HG03097 (cell line): ENCODE data around the gene NCBP2.

ENCODE experiments used
- ATAC-seq: cut with Tn5 transposase; IDR thresholded peaks from one replicate; pipeline ENCODE4 v1.9.1; 2021; ENCODE audit not compliant: unreplicated experiment, low FRiP score

NCBP2 gene

DNA sequence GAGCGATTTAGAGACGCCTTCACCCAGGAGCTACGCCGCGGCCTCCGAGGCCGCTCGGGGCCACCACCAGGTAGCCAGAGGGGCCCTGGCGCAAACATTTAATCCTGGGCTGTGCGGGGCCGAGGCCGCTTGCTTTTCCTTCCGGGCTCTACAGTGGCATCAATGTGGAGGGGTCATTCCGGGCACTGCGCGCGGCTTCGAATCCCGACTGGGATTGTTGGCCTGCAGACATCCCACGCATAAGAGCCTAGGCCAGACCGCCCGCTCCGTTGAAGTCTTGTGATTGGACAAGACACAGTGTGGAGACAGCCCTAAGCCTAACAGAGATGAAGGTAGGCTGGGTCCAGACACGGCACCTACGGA, 568 bp upstream of the NCBP2 start:
- ATAC-seq = no peak

DNA sequence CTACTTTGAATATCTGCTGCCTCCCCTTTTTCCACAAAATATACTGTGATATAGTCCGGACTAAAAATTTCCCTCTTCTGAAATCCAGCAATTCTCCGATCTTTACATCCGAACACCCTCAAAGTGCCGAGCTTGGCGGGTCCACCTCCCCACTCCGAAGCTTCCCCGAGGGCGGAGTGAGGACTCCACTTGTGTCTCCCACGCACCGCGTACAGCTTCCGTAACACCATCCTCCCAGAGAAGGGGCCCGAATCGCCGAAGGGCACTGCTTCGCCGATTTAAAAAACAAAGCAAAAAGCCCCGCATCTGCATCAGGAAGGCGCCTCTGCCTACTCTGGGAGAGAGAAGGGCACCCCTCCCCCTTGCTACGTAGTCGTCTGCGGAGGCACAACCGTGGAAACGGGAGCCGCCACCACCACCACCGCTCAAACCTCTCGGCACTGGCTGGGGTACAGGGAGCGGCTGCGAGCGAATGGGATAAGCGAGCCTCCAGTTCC, 551 bp downstream of the NCBP2 start:
- ATAC-seq = peak; percentile 21

DNA sequence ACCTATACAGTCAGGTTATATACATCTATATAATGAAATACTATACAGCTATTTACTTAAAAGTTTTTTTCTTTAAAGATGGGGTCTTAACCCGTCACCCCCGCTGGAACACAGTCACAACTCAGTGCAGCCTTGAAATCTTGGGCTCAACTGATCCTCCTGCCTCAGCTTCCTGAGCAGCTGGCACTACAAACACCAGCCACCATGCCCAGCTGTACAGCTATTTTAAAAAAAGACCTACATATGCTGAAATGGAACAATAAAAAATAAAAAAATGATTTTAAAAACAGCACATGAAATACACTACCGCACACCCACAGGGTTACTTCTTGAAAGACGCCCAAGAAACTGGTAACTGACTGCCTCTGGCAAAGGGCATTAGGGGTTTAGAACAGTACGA, 3.8 kb downstream of the NCBP2 start:
- no peak for ATAC-seq

DNA sequence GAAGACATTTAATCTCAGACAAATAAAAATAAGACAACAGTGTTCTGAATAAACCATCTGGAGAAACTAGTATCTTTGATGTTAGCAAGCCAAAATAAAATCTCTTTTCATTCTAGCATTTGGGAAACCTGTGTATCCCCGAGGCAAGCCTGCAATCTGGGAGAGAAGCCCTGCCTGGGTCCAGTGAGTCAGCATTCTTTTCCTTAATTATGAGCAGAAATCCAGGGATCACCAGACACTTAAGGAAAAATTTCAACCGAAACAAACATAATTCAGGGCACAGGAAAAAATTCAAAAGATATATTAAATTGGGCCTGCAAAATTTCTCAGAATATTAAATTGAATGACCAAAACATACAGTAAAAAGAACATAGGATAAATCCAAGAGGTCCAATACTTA, 4.2 kb downstream of the NCBP2 start:
- no peak for ATAC-seq

DNA sequence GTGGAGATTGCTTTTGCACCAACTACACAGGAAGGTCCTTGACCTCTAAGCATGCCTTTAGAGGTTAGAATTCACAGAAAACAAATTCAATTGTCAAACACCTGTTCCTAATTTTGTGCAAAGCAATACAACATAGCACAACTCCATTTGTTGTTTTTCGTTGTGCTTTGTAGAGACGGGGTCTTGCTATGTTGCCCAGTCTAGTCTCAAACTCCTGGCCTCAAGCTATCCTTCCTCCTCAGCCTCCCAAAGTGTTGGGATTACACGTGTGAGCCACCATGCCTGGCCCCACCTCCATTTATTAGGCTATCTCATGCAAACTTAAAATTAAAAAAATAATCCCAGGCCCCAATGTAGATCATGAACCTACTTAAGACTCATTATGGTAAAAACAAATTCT, 6.0 kb downstream of the NCBP2 start:
- no peak for ATAC-seq

DNA sequence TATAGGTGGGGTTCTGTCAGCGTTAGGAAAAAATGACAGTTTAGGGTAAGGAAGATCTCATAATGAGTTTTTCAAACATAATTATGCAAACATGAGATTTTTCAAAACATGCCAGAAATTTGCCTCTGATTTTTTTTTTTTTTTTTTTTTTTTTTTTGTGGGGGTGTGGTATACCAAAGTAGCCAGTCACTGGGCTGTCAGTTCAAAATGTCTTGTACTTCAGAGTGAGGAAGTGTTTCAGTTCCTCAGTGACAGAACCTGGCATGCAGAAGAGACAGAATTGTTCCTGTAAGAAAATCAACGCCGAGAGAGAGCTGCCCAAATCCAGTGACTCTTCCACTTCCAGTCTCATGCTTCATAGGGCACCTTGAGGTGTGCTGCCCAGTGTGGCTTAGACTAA, 9.7 kb downstream of the NCBP2 start:
- no peak for ATAC-seq

DNA sequence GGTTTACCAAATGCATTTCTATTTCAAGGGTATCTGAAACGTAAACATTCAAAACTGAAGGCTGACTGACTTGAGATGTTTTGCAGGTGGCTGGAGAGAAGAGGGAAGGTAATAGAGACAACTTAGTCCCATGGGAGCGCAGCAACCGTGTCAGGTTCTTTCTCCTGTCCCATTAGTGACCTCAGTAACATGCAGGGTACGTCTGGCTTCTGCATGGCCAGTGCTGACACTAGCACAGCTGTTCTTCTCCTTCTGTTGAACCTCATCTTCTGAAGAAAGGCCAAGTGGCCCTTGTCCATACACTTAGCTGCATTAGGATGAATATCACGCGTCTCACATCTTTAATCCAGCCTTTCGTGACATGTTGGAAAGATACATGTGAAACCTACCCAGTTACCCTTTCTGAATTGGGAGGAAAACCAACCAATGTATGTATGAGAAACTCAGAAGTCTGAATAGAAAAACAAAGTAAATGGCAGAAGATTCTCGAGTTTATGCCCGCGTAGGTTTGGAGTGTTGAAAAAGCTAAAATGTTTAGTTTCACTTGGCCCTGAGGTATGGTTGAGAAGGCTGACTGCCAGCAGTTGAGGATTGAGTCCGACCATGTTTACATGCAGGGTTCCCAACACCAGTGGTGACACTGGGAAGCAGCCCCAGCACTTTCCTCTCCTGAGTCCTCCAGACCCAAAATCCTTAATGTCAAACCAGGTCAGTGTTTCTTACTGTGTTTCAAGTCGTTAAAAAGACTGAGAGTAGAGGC, 10.3 kb downstream of the NCBP2 start:
- ATAC-seq = no peak

DNA sequence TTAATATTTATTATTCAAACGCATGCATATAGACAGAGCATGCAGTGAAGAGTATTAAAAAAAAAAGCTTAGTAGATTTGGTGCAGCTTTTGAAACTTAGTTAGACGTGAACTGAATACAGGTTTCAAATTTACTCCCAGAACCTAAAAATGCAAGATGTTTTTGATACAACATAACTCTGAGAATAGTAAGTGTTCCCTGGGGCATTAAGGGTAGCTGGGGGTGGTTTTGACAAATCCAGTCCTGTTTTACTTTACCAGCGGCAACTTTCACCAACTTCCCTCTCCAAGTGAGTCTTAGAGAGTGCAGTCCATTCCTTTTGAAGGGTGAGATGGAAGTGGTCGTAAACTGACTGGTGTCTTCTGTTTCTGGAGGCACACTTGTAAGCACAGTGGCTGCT, 11.2 kb downstream of the NCBP2 start:
- no peak for ATAC-seq

DNA sequence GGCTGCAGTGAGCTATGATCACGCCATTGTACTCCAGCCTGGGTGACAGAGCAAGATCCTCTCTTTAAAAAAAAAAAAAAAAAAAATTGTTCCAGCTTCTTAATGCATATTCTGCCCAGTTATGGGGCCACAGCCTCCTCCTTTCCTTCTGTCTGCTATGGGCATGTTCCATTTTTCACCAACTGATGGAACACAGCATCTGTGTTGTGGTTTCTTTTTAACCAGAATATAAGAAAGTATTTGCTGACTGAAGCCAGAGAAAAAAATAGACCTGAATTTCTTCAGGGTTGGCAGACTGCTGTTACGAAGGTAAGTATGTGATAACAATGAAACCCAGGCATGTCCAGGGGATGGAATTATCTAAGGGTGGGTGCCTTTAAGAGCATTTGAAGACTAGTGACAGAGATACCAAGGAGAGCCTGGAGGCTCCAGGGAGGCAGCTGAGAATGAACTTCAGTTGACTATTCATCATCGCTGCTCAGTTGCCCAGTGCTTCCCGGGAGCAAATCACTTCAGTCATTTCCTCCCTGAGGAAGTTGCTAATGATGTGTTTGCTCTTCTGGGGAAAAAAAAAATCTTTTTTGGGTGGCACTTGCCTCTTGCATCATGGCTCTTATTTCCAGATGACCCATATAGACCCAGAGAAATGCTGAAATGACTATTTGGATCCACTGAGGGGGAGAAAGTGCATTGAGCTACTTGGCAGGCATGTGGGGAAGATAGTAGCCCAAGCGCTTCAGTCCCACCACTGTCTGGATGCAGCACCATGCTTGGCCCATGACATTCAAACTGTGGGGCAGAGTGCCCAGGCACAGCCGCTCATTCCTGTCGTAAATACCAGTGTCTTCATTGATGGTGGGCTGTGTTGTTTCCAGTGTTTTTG, 14.5 kb downstream of the NCBP2 start:
- ATAC-seq = no peak

DNA sequence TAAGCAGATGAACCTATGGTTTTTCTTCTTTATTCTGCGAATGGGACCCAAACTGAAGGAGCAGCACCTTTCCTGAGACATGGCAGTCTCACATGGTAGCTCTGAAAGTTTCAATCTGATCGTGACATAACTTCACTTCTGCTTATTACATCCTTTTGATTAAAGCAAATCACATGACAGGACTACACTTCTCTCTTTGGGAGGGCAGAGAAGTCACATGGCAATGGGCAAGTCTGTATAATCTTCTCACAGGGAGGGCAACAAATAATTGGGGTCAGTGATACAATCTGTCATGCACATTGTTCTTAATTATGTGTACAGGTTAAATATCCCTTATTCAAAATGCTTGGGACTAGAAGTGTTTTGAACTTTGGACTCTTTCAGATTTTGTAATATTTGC, 21.6 kb downstream of the NCBP2 start:
- no peak for ATAC-seq

DNA sequence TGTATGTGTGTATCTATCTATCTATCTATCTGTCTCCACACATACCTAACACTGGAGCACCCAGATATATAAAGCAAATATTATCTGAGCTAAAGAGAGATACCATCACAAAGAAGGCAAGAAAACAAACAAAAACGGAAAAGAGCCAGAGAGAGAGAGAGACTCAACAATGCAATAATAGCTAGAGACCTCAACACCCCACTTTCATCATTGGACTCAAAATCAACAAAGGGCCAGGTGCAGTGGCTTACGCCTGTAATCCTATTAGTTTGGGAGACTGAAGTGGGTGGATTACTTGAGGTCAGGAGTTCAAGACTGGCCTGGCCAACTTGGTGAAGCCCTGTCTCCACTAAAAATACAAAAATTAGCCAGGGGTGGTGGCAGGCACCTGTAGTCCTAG, 23.4 kb downstream of the NCBP2 start:
- no peak for ATAC-seq

DNA sequence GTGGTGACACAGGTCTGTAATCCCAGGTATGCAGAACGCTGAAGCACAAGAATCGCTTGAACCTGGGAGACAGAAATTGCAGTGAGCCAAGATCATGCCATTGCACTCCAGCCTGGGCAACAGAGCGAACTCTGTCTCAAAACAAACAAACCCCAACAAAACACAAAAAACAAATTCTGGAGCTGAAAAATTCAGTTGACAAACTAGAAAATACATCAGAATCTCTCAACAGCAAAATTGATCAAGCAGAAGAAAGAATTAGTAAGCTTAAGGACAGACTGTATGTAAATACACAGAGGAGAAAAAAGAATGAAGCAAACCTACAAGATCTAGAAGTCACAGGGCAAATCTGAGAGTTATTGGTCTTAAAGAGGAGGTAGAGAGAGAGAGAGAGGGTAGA, 25.3 kb downstream of the NCBP2 start:
- no peak for ATAC-seq

DNA sequence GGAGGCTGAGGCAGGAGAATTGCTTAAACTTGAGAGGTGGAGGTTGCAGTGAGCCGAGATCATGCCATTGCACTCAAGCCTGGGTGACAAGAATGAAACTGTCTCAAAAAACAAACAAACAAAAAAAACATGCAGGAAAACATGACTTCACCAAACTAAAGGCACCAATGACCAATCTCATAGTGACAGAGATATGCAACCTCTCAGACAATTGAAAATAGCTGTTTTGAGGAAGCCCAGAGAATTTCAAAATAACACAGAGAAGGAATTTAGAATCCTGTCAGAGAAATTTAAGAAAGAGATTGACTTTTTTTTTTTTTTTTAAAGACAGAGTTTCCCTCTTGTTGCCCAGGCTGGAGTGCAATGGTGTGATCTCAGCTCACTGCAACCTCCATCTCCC, 26.1 kb downstream of the NCBP2 start:
- no peak for ATAC-seq

DNA sequence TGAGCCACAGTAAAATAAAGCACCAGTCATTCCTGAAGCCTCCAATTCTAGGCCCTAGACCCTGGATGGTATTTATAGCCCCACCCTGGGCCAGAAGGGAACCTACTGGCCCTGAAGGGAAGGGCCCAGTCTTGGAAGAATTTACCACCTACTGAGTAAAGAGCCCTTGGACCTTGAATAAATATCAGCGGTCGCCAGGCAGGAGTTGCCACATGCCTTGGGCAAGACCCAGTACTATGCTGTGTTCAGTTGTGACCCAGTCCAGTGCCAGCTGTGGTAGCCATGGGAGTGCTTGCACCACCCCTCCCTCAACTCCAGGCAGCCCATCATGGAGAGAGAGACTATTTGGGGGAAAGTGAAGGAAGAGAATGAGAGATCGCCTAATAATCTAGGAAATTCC, 27.0 kb downstream of the NCBP2 start:
- ATAC-seq = no peak

DNA sequence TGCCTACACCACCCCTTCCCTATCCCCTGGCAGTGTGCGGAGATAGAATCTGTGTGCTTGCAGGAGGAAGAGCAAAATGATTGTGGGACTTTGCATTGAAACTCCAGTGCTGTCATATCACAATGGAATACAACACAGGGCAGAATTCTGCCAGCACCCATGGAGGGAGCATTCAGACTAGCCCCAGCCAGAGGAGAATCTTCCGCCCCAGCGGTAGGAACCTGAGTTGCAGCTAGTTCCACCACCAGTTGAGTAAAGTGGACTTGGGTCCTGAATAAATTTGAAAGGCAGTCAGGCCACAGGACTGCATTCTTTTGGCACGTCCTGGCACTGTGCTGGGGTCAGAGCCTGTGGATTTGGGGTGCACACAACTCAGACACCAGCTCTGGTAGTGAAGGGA, 27.5 kb downstream of the NCBP2 start:
- no peak for ATAC-seq

DNA sequence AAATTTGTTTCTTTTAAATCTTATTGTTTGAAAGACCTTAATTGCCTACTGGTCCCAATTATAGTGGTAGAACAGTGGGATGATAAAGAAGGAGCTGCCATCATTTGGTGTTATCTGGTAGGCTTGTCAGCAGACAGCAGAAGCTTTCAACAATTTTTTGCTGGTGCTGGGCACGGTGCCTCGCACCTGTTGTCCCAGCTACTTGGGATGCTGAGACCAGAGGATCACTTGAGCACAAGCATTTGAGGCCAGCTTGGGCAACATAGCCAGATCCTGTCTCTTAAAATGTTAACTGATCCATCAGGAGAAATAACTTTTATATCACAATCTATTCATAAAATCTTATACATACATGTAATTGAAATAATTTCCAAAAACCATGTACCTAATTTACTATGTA, 38.6 kb downstream of the NCBP2 start:
- no peak for ATAC-seq

DNA sequence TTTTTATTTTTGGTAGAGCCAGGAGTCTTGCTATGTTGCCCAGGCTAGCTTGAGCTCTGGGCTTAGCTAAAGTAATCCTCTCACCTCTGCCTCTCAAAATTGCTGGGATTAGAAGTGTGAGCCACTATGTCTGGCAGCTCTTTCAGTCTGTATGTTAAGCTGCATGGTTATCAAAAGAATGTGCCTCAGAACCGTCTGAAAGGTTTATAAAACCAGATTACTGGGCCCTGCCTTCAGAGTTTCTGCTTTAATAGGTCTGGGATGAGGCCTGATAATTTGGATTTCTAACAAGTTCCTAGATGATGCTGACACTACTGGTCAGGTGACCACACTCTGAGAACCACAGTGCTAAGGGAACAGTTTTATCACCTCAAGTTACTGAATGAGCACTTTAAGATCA, 40.0 kb downstream of the NCBP2 start:
- ATAC-seq = no peak

DNA sequence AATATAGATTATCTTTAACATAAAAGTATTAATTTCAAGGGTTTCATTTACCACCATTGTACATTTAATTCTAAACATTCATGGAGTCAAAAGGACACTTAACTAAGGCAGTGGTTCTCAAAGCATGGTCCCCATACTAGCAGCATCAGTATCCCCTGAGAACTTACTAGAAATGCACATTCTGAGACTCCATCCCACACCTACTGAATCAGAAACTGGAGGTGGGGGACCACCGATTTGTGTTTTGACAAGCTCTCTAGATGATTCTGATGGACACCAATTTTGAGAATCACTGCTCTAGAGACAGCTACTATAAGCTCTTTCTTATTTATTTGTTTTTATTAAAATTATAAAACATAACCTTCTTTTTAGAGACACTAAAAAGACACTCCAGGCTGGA, 40.6 kb downstream of the NCBP2 start:
- ATAC-seq = no peak

DNA sequence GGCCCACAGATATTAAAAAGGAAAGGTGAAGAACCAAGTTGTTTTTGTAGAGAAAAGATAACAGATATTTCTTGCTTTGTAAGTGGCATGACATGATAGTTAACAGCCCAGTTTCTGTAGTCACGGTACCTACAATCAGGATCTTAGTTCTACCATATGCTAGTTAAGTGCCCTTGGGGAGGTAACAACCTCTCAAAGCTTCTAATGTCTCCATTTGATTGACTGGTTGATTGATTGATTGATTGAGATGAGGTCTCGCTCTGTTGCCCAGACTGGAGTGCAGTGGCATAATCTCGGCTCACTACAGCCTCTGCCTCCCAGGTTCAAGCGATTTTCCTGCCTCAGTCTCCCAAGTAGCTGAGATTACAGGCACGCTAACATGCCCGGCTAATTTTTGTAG, 46.1 kb downstream of the NCBP2 start:
- ATAC-seq = no peak

DNA sequence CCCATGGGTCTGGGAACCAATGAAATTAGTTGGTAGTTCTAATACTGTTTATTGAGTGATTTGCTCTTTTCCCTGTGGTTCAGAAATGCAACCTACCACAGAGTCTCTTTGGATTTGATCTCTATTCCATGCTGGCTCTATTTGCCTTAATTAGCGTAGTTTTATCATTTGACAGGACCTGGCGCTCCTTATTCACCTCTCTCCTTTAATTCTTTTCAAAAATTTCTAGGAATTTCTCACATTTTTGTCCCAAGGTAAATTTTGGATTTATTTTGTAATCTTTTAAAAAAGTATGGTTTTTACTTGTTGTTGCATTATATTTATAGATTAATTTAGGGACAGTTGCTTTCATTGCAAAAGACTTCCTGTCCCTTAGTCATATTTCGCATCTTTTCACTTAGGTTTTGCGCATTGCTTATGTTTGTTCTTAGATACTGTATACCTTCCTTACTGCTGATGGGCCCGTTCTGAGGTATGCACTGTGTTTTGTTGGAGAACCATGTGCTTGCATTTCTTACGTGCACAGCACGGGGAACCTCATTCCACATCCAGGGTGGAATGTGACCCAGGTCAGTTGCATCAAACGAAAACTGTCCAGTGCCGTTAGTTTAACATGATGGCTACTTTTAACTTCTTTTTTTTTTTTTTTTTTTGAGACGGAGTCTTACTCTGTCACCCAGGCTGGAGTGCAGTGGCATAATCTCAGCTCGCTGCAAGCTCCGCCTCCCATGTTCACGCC, 47.6 kb downstream of the NCBP2 start:
- no peak for ATAC-seq
